NCI-H524 treated with DMSO at 0.1 percent for 48 hours (cell line): ENCODE results near the gene PROSER2.
"Not testable (repeated sequence)": the region's sequence is repeated elsewhere in the genome, so short reads cannot be mapped to it uniquely, and the experiment has no call there.

Experiments used
- DNase-seq: peaks from one replicate; lab custom pipeline; 2025; lab: John Stamatoyannopoulos, UW

The PROSER2 gene

DNA sequence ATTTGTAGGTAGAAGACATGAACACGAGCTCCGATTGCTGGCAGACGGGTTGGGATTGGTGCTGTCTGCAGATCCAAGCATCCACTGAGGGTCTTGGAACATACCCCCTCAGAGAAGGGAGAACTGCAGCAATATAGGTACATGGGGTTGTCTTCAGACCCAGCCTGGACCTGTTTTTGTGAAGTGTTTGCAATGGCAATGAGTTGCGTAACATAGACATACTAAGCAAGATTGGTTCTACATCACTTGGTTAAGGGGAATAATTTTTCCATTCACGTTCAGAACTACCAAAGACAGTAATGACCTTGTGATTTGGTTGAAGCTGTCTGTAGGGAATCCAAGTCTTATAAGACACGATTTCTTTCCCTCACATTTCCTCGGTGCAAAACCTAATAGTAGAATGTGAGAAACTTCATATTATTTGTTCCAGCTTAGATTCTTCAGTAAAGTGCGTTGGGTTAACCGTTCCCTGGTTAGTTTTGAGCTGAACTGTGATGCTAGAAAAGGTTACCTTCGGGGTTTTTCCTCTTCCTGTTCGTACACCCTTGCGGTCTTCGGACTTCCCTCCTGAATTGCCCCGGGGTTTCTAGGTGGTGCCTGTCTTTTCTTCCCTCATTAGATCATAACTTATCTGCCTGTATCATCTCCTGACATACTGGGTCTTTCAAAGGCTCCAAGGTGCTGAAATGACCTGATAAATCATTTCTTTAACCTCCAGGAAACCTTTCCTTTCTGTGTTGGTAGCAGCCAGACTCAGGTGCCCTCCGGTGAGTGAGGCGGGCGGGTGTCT, 14.4 kb downstream of the PROSER2 start:
- DNase-seq: no peak

DNA sequence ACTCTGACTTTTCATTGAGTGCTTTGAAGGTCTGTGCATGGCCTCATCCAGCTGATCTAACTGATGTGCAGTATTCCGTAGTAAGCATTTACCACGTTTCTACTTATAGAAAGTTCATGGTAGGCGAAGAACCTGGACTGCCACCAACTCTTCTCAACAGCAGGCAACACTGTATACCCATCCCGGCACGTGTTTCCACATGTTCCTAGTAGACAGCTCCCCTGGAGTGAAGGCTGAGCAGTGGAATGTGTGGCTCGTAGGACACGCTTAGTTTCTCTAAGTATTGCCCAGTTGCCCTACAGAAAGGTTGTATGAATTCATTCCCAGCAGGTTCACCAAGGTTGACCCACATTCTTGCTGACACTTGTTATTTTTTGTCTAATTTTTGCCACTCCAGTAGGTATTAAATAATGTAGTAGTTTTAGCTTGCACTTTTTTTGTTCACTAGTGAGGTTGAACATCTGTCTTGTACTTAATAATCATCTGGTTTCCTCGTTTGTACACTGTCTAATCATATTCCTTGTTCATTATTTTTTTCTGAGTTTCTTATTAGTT, 15.2 kb downstream of the PROSER2 start:
- no peak for DNase-seq

DNA sequence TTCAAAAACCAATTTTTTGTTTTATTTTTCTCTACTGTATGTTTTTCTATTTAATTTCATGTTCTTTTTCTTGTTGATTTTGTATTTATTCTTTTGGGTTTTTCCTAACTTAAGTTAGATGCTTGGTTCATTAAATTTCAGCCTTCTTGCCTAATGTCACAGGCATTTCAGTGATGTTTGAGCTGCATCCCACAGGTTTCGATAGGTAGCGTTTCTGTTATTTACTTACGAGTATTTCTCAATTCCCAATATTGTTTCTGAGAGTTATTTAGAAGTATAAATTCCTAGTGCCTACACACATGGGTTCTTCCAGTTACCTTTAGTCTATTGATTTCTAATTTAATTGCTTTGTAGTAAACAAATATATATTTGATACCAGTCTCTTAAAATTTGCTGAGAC, 18.2 kb downstream of the PROSER2 start:
- no peak for DNase-seq

DNA sequence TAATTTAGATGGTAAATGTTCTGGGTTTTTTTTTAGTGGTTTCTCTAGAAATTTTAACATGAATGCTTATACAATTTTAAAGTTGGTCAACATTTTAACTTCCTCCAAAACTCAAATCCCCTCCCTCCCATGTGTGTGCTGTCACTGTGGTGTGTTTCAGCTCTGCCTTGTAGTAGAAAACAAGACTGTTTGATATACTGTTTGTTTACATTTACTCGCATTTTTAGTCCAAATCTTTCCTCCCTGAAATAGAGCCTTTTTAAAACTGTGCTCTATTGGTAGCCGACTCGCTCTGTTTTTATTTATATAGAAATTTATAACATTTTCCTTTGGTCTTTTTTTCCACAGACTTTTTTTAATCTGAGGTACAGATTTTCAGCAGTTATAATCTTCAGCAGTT, 19.3 kb downstream of the PROSER2 start:
- DNase-seq: no peak

DNA sequence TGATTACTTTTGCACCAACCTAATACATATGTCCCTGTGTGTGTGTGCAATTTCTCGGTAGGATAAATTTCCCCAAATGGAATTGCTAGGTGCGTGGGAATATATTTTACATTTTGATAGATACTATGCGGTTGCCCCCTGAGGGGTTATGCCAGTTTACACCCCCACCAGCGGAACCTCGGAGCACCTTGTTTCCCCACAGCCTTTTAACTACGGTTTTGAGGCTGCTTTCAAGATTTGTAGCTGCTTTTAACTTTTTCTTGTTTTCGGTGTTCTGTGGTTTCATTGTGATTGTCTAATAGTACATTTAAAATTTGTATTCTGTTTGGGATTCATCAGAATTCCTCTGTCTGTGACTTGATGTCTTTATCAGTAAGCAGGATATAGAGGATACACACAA, 22.0 kb downstream of the PROSER2 start:
- DNase-seq: no peak

DNA sequence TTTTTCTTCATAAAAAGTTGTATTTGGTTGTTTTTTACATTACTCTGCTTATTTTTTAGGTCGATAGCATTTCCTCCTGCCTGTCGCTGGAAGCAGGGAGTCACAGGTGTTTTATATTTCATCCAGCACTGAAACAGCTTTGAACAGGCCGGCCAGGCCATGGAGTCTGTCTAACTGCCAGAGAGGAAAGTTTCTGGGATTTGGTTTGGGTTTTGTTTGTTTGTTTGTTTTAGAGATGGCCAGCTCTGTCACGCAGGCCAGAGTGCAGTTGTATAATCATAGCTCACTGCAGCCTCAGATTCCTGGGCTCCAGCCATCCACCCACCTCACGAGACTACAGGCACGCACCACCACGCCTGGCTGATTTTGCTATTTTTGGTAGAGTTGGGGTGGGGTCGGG, 23.4 kb downstream of the PROSER2 start:
- no peak for DNase-seq

DNA sequence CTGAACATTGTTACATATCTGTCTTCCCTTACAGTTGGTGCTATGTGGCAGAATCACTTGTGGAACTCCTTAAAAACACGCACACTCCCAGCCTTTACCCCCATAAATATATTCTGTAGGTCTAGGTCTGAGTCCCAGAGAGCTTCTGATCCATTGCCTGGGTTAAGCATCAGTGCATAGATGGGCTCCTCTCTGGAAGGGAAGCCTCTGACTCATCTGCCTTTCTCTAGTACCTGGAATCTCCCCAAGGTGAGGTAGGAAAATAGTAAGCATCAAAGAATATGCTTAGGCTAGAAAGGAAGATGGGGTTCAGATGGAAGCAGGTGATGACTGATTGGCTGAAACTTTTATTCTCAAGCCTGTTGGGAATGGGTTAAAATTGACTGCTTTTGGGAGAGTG, 26.1 kb downstream of the PROSER2 start:
- no peak for DNase-seq

DNA sequence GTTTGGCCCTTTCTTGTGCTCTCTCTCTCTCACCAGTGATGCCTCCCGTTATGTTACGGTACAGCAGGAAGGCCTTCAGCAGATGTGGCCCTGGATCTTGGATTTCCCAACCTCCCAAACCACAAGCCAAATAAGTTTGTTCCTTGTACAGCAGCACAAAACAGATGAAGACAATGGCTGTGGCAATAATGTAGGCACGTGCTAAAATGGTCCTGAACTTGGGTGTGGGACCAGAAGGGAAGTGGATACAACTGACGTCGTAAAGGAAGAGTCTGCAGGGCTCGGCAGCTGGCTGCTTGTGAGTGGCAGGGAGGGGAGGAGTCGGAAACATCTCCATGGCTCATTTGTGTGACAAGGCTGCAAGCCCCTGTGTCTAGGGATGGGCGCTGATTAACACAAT, 26.8 kb downstream of the PROSER2 start:
- DNase-seq: no peak

DNA sequence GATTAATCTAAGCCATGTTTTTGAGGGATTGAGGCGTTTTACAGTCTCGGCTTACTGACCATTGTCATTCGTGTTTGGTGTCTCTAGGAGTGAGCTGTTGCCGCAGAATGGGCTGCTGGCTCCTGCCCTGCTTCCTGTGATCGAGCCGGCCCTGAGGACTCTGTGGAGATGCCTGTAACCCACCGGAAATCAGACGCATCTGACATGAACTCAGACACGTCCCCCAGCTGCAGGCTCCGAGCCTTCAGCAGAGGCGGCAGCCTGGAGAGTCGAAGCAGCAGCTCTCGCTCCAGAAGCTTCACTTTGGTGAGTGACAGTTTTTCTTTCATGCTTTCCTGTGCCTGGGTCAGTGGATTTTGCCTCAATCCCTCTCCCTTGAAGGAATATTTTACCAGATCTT, 28.8 kb downstream of the PROSER2 start:
- no peak for DNase-seq

DNA sequence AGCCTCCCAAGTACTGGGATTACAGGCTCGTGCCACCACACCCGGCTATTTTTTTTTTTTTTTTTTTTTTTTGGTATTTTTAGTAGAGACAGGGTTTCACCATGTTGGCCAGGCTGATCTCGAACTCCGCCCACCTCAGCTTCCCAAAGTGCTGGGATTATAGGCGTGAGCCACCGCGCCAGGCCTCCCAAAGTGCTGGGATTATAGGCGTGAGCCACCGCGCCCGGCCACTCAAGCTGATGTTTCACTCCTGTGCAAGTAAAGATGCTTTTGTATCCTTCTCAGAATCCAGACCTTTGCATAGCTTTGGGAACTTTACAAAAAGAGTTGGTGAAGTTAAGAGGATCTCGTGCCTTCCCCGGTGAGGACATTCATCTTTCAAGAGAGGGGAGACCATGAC, 29.5 kb downstream of the PROSER2 start:
- not testable (repeated sequence) for DNase-seq

DNA sequence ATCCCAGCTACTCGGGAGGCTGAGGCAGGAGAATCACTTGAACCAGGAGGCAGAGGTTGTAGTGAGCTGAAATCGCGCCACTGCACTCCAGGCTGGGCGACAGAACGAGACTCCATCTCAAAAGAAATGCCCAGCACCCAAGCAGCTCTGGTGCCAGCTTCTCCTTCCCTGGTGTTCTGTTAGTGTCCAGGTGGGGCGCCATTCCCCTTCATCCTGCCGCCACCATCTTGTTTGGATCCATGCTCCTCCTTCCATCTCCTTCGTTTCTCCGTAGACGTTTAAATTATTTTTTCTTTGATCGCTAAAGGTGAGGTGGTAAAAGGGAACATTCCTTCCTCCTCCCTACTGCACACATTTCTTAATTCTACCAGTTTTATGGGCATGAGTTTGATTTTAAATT, 30.3 kb downstream of the PROSER2 start:
- DNase-seq: no peak

DNA sequence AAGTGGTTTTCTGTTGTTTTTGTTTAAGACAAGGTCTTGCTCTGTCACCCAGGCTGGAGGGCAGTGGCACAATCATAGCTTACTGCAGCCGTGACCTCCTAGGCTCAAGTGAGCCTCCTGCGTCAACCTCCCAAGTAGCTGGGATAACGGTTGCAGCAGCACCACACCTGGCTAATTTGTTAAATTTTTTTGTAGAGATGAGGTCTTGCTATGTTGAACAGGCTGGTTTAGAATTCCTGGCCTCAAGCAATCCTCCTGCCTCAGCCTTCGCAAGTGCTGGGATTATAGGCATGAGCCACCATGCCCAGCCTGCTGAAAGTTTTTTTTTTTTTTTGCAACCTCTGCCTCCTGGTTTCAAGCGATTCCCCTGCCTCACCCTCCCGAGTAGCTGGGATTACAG, 31.1 kb downstream of the PROSER2 start:
- DNase-seq: no peak

DNA sequence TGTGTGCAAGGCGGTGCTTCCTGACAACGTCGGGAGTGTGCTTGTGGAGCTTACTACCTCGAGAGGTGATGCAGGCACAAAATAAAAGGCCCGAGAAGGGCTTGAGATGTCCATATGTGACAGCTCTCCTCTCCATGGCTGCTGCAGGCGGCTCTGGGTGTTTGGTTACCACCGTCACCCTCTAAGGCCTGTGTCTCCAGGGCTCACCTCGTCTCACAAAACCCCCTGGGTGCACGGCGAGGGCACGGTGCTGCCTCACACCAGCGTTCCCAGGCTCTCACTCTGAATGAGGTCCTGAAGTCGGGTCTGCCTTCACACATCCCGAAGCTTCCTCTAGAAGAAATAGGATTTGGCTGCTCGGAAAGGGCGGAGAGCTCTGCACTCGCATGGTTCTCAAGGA, 32.9 kb downstream of the PROSER2 start:
- no peak for DNase-seq

DNA sequence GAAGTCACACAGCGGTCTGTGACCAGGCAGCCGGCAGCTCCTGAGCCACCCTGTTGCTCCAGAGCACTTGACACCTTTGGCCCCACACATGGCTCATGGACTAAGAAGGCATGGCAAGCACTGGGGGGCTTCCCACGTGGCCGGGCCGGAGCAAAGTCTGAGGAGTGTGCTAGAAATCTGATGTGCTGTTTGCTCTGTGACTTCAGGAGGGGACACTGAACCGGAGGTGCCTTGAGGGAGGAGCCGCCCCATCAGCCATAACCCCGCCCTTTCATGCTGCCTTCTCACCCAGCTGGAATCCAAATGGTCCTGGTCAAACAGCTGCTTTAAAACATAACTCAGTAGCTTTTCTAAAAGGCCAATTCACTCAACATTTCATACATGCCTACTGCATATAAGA, 33.5 kb downstream of the PROSER2 start:
- no peak for DNase-seq

DNA sequence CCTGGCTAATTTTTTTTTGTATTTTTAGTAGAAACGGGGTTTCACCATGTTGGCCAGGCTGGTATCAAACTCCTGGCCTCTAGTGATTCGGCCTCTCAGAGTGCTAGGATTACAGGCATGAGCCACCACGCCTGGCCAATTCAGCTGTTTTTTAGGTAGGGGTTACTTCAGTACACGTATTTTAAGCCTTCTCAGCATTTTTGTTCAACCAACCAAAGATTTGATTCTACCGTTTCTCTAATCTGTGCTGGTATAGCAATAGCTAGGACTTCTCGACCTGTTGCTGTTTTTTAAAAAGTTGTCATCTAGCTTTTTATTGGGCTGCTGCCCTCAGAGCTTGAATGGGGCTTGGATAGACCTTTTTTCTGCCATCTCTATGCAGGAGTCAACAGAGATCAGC, 34.9 kb downstream of the PROSER2 start:
- DNase-seq: no peak

DNA sequence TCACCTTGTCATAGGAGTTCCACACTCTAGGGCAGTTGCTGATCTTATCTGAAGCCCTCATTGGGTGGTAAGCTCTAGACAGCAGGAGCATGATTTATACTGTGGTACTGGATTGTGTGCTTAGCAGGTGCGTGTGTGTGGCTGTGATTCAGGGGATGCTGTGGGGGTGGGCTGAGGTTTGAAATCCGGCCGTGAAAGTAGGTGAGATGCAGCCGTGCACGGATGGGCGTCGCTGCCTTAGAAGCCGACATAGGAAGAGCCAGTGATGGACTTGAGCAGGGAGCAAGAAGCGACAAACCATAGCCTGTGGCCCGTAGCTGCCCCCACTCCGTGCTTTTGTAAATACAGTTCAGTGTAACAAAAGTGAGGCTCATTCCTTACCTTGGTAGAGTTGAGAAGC, 38.2 kb downstream of the PROSER2 start:
- no peak for DNase-seq

DNA sequence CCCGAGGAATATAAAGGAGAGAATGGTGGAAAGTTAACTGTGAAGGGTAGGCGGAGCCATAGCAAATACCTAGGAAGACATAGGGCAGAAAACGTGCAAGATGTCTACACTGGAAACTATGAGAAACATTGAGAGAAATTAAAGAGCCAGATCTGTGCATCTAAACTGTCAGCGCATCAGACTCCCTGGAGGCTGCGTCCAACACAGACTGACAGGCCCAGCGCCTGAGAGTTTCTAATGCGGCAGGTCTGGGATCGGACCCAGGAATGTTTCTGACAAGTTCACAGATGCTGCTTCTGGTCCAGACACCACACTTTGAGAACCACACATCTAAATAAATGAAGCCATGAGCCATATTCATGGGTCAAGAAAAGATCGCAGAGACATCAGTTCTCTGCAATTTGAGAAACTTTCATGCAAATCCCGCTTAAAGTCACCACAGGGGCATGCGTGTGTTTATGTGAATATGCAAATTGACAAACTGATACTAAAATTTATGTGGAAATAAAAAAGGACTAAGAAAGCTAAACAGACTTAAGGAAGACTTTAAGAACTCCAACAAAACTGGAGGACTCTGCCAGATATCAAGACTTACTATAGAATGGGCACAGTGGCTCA, 38.8 kb downstream of the PROSER2 start:
- DNase-seq: no peak

DNA sequence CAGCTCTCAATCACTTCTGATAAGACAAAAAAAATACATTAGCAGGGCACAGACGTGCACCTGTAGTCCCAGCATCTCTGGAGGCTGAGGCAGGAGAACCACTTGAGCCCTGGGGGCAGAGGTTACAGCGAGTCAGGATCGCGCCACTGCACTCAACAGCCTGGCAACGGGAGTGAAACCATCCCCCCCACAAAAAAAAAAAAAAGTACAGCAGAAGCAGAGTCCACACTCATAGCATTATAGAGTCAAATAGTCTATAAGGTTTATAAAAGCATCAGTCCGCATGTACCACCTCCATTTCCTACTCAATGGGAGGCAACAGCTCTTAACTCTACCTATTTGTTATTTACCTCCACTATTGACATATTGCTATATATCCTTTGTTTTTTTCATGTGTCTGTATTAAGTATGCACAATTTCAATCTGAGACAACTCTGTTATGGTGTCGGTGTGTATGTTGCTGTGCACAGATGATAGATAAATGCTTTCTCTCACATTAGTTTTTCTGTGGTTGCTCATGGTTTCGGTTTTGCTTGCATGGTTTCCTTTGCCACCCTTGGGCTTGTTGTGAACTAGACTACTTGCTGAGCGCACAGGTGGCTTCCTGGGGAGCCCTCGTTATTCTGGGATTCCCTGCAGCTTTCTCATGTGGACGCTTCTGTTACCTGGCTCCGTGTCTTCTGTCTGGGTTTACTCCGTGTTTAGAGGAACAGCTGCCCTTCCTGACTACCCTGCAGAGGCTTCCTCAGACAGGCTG, 40.4 kb downstream of the PROSER2 start:
- DNase-seq: no peak

DNA sequence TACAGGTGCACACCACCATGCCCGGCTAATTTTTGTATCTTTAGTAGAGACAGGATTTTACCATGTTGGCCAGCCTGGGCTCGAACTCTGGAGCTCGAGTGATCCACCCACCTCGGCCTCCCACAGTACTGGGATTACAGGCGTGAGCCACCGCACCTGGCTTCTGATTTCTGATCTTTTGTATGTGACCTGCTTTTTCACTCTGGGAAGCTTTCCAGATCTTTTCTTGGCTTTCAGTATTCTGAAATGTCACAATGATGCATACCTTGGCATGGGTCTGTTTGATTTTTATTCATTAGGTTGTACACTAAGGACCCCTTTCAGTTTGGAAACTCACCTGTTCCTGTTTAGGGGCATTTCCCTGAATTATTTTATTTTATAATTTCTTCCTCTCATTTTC, 41.6 kb downstream of the PROSER2 start:
- no peak for DNase-seq

DNA sequence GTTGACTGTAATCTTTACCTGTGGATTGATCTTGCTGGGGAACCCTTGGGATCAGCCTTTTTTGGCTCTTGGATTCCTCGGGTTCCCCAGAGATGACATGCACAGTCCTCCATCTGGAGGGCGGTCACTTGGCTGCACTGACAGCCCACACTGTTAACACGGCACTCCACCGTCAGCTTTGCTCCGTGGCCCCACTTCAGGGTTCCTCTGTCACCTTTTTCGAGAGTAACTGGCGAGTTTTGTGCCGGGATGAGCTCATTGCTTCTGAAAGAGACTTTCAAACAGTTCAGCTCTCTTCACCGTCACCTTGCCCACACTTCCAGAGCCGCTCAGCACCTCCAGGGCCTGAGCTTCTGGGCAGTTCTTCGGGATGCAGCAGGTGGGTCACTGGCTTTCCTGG, 42.4 kb downstream of the PROSER2 start:
- no peak for DNase-seq

DNA sequence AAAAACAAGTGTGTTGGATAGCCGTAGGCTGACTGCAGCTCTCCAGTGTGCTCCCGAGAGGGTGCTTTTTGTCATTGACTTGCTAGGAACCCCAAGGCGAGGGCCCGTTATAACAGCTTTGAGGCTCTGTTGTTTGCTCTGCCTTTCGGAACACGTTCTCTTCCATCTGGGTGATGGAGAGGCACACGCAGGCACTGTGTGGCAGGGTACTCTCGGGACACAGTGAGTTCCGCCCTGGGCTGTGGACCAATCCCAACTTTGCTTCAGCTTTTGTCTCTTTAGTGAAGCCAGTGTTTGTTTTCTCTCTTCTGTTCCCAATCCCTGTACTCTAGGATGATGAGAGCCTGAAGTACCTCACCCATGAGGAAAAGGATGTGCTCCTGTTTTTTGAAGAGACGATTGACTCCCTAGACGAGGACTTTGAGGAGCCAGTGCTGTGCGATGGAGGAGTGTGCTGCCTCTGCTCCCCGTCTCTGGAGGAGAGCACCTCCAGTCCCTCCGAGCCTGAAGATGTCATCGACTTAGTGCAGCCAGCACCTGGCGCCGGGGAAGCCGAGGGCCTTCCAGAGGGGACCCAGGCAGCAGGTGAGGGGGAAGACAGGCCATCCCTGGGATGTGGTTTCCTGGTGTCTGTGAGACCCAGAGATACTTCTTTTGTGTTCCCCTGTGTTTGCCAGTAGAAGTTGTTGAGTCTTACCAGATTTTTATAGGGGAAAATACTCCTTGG, 43.2 kb downstream of the PROSER2 start:
- no peak for DNase-seq

DNA sequence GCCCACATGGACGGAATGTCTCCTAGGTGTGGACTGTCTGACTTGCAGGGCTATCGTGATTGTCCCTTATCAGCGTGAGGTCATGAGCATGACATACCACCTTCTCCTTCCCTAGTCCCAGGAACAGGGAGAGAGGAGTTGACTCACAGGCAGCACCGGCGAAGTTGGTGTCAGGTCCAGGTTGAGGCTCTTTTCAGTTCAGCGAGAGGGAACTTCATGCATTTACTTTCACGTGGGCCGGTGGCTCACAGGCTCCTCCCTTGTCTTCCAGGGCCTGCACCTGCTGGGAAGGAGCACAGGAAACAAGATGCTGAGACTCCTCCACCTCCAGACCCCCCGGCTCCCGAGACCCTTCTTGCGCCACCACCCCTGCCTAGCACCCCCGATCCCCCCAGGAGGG, 46.1 kb downstream of the PROSER2 start:
- no peak for DNase-seq
